HG02642 (cell line): Measurements from ENCODE around the gene AKNA.

Experiments used
- ATAC-seq: cut with Tn5 transposase; IDR thresholded peaks from one replicate; pipeline ENCODE4 v1.9.1; 2021; ENCODE audit warnings: mild to moderate bottlenecking; ENCODE audit not compliant: unreplicated experiment, poor library complexity

The AKNA gene

GRCh38 chr9:114397848-114398605 lies 10.2 kb upstream of the AKNA start:
- peak; percentile 84 for ATAC-seq

- no peak for ATAC-seq
Observed at GRCh38 chr9:114397219-114397847, 9.6 kb upstream of the AKNA start.

GRCh38 chr9:114396558-114397218 lies 8.9 kb upstream of the AKNA start:
- no peak for ATAC-seq

GRCh38 chr9:114395768-114396167 lies 8.0 kb upstream of the AKNA start:
- ATAC-seq = no peak

- no peak for ATAC-seq
Observed at GRCh38 chr9:114395334-114395617, 7.5 kb upstream of the AKNA start.

- no peak for ATAC-seq
Observed at GRCh38 chr9:114394523-114395333, 6.9 kb upstream of the AKNA start.

GRCh38 chr9:114392749-114393112 lies 4.9 kb upstream of the AKNA start:
- no peak for ATAC-seq

- no peak for ATAC-seq
Observed at GRCh38 chr9:114390952-114391351, 3.2 kb upstream of the AKNA start.

GRCh38 chr9:114389612-114390368 lies 2.0 kb upstream of the AKNA start:
- no peak for ATAC-seq

- no peak for ATAC-seq
Observed at GRCh38 chr9:114388764-114389375, 1.1 kb upstream of the AKNA start.

GRCh38 chr9:114388357-114388682 lies 538 bp upstream of the AKNA start:
- ATAC-seq = no peak

- ATAC-seq = no peak
Observed at GRCh38 chr9:114386886-114387679, 699 bp downstream of the AKNA start.

- no peak for ATAC-seq
Observed at GRCh38 chr9:114386361-114386885, 1.4 kb downstream of the AKNA start.

- peak; percentile 79 for ATAC-seq
Observed at GRCh38 chr9:114385397-114386181, 2.2 kb downstream of the AKNA start.

- no peak for ATAC-seq
Observed at GRCh38 chr9:114384836-114385396, 2.9 kb downstream of the AKNA start.

GRCh38 chr9:114384341-114384740 lies 3.4 kb downstream of the AKNA start:
- ATAC-seq = no peak

GRCh38 chr9:114383521-114384231 lies 4.1 kb downstream of the AKNA start:
- no peak for ATAC-seq
